GM19463 (cell line): ENCODE measurements around the gene HOXD9.

ENCODE experiments used
- ATAC-seq: cut with Tn5 transposase; IDR thresholded peaks from one replicate; pipeline ENCODE4 v1.9.1; 2021; ENCODE audit warnings: mild to moderate bottlenecking, moderate library complexity; ENCODE audit not compliant: unreplicated experiment

Gene HOXD9

DNA sequence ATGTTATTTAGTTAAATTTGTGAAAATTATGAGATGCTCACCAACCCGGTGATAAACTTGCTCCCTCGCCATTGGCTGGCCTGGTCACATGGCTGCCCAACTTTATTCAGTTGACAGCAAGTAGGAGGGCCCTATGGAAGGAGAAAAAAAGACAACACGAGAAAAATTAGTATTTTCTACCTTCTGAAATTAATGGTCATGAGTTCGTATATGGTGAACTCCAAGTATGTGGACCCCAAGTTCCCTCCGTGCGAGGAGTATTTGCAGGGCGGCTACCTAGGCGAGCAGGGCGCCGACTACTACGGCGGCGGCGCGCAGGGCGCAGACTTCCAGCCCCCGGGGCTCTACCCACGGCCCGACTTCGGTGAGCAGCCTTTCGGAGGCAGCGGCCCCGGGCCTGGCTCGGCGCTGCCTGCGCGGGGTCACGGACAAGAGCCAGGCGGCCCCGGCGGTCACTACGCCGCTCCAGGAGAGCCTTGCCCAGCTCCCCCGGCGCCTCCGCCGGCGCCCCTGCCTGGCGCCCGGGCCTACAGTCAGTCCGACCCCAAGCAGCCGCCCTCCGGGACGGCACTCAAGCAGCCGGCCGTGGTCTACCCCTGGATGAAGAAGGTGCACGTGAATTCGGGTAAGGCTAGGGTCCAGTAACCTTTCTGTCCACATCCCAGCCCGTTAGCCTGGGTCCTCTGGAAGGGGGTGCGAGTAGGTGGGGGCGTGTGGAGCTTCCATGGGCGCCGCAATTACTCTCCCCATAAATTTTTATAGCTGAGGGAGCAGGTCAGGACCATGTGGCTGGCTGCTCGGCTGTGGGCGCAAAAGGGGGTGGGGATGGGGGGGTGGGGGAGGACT, 29.1 kb downstream of the HOXD9 start, which contains the start of gene HOXD4:
TSS of gene HOXD4 (plus strand) at position 109 of the 846 bp plus-strand sequence. CDS start at position 193, 84 bp downstream.
- ATAC-seq = no peak

DNA sequence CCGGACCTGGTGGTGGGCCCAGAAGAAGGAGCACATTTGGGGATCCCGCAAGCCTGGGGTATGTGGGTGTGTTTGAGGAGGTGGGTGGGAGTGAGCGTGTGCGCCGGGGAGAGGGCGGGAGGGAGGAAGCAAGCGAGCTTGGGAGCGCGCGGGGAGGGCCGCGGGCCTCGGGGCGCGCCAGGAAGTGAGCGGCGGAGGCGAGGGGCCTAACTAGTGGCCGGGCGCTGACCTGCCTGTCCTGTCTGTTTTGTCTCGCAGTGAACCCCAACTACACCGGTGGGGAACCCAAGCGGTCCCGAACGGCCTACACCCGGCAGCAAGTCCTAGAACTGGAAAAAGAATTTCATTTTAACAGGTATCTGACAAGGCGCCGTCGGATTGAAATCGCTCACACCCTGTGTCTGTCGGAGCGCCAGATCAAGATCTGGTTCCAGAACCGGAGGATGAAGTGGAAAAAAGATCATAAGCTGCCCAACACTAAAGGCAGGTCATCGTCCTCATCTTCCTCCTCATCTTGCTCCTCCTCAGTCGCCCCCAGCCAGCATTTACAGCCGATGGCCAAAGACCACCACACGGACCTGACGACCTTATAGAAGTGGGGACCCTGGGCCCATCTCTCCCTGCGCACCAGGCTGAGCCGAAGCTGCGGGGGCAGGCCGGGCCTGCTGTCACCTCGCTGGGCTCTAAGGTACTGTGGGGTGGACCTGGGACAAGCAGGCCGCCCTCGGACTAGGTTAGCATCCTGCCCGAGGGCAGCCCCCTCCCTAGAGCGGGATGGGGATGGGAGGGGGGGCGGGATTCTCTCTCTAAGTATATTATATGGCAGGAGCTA, 30.0 kb downstream of the HOXD9 start:
- ATAC-seq = no peak

GRCh38 chr2:176154576-176155252, 32.2 kb downstream of the HOXD9 start:
- ATAC-seq = no peak

DNA sequence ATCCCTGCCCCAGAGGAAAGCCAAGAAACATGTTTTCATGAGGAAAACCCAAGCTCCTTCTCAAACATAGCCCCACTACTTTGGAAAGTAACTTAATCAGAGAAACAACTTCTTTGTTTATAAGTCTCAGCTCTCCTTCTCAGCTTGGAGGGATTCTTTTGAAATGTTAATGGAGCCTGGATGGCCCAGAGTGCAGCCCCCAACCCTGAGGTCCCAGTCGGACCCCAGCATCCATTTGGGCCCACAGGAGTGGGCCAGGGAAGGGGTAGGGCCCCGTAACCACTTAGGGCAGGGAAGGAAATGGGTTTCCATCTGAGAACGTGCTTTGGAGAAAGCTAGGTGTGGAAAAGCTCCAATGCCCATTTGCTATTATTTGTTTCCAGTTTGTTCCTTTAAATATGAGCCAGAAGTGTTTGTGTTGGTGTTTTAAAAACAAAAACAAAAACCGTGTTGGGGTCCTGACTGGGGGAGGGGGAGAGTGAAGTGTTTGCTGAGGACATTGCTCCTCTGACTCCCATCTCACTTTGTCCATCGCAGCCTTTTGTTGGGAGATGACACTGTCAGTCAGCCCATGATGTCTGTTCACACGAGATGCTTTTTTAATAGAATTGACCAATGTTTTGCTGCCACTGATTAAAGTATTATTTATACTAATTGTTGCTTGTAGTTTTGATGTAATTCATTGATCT, 33.0 kb downstream of the HOXD9 start:
- ATAC-seq = no peak

- no peak for ATAC-seq
Measured at GRCh38 chr2:176156301-176156806, 33.8 kb downstream of the HOXD9 start.

DNA sequence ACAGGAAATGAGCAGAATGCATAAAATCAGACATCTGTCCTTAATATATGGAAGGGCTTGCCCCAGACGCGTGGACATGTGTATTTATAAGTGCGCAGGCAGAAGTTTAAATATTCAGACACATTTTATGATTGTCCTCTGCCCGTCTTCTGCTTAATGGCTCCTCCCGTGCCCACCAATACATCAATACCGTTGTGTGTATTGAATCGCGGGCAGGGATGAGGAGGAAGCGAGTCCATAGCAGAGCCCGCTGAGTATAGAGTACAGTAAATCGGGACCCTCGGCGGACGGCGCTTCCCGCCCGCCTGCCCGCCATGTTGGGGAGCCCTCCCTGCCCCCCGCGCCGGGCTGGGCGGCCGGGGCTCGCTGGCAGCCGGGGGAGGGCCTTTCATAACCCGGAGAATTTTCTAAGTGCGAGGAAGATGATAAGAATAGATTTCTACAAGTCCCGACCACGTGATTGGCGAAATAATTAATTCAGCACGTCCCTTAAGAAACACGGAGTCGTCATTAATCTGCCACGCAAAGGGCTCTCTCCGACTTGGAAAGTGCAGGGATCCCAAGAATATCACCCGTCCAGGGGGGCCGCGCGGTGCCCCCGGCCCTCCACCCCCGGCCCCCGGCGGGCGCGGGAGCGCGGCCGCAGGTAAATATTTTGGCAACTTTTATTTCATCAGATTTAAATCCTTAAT, 34.4 kb downstream of the HOXD9 start, which contains the start of gene HOXD3:
TSS of gene HOXD3 (plus strand) at position 501 of the 692 bp plus-strand sequence. CDS start 11,808 bp downstream, outside the sequence.
- no peak for ATAC-seq

GRCh38 chr2:176157499-176158185, 35.1 kb downstream of the HOXD9 start:
- ATAC-seq = no peak

GRCh38 chr2:176158186-176158591, 35.7 kb downstream of the HOXD9 start:
- no peak for ATAC-seq

DNA sequence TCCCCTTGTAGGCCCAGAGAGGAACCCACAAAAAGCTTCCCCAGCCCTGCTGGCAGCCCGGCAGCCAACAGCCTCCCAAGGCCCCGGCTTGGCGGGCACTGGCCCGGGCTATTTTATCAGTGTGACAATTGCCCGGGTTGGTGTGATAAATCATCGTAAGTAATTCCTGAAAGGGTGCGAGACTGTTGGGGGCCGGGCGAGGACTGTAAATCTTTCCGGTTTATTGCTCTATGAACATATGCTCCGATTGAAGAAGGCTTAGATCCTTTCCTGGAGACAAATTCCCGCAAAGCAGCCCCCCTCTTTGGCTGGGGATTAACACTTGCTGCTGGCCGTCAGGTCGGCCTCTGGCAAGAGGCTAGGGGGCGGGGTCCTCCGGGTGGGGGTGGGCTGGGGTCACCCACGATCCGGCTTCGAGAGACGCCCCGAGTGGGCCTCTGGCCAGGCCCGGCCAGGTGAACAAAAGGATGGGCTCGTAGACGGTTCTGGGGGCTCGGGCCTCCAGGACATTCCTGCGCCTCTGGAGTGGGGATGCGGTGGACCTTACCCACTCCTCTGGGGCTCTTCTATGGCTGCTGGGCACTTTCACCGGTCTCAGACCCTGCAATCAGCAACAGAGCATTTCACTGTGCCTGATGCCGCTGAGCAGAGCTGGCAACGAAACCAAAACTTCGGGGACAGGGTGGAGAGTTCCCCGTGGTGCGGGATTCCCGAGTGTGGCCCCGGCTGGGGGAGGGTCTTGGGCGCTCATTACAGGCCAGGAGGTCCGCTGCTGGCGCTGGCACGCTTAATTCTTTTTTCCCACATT, 36.5 kb downstream of the HOXD9 start:
- ATAC-seq = no peak

- ATAC-seq = no peak
Measured at GRCh38 chr2:176159663-176160250, 37.2 kb downstream of the HOXD9 start.

- ATAC-seq = no peak
Measured at GRCh38 chr2:176160251-176160985, 37.9 kb downstream of the HOXD9 start.

DNA sequence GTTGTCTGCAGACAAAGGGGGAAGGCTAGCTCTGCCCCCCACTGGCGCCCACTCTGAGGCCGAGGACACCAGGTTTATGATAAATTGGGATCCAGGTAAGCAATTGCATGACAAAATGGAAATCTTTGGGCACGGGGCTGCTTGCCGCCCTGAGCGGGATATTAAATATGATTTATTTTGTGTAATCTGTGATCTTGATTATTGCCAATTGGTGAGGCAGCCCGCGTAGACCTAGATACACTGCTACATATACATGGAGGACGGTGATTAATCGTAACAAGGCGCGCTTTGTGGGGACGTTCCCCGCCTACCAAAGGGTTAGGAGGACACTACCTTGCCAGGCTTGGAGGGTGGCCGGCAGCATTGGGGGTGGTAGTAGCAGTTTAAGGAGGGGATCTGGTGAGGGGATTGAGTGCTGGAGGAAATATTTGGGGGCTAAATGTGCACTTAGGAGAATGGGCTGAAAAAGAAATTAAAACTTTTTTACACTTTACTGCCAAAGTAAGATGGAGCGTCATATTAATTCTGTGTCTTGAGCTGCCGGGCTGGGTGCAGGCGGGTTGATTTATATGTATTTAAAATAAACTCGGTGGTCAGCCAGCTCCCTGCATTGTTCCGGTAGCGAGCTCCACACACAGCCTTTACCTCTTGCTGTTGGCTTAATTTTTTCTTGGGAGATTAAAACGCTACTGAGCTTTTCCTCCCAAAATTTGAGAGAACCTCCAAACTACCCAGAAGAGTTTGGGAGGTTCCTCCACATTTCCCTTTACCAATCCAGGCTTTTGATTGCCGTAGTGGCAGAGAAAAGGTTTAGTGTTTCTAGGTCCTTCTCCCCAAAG, 38.7 kb downstream of the HOXD9 start:
- no peak for ATAC-seq

GRCh38 chr2:176161825-176162626, 39.5 kb downstream of the HOXD9 start:
- no peak for ATAC-seq

DNA sequence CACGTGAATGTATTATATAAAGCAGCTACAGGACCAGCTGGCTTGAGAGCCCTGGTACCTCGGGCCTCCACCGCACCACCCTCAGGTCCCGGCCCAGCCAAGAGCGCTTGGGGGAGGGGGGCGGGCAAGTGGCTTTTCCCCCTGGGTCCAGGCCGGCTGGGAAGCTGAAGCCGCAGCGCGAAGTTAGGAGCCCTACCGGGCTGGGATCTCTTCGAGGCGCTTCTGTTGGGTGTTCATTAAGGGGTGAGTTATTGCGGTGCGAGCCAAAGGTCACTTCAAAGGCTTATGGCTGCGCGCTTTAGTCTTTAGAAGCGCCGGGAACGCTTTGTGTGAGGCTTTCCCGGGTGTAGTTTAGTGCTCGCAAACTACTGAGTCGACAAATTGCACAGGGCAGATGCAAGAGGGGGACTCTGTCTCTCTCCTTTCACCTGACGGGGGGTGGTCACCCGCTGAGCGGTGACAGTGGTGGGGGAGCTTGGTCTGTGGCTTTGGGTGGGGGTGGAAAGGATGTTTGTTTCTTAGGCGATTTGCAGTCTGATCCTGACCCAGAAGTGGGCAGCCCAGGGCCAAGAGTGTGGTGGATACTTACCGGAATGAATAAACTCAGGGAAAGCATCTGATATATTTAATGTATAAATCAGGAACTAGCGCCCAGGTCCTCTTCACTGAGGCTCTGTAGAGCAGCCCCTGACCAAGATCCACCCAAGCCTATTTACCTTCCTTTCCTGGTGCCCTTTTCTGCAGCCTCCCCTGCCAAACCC, 40.6 kb downstream of the HOXD9 start:
- no peak for ATAC-seq

- no peak for ATAC-seq
Measured at GRCh38 chr2:176163672-176164056, 41.1 kb downstream of the HOXD9 start.
